H1 (cell line): ENCODE measurements around the gene PPP1R15B. TPM values are rescaled to one million over a fixed set of nuclear protein-coding genes. Genes with fewer than 3 reads are reported as not detected.

Experiments
- GABPA ChIP-seq: IDR thresholded peaks from 2 replicates; pipeline ENCODE4 v1.6.1; 2011; ENCODE audit warnings: mild to moderate bottlenecking, low read length, moderate library complexity, borderline replicate concordance; ENCODE audit not compliant: insufficient read depth
- polyA plus RNA-seq, 7 experiments: library from polyadenylated mRNA; depleted of rRNA in 3 of 7; stranded (reverse) in 5 of 7; unstranded in 2 of 7; fragments of >200 nt in 5 of 7; fragments of 200-250 nt in 2 of 7; gene quantifications; 1 replicate in 5 of 7; 2 replicates in 1 of 7; 4 replicates in 1 of 7; pipeline versions ENCODE4 v1.2.1 to v1.2.3, GENCODE V29; 2011 to 2013; ENCODE audit warnings: missing spikeins in 2 of 7, mixed read lengths in 2 of 7
- total RNA-seq: library from RNA; stranded (reverse); fragmentation: NEBNext Ultra II Directional; extraction: Animal tissue kit (Norgen Biotek cat#: 25700); gene quantifications from 2 replicates; pipeline ENCODE4 v1.2.1, GENCODE V29; 2021

PPP1R15B gene
- total and polyA plus RNA-seq, 2 of the 8 experiments (the other 6 are each of a cell fraction or from before 2014, with no cell fraction given), result 14.4 to 72.2 TPM

GRCh38 chr1:204431310-204432184 is 19.9 kb upstream of the PPP1R15B start (continued):
- no peak for TF ChIP-seq GABPA
